ENCODE data around the gene ABCA9.

DNA sequence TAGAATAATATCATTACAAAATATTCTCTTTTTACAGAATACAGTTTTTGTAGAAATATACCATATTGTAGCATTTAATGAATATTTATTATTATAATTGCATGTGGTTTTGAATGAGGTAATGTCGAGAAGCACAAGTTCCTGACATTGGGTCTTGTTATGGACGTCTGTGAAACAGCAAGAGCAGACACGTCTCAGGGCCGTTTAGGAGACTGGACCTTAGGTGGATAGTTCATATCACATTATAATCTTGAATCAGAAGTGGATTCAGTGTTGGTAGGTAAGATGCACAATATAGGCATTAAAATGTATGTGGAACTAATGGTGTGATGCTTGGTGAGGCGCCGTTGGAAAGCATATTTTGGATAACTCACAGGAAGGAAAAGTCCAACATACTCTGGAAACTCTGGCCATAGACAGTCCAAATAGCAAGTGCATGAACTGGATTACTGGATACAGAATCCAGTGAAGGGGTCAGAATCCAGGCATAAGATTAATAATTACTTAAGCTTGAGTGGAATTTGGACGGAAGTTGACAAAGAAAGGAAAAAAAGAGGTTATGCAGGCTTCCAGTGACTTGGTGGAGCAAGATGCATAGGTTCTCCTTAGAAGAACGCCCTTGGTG is 122.7 kb downstream of the ABCA9 start:
- TF ChIP-seq POLR2AphosphoS5 (IDR thresholded peaks at IDR 0.05; ENCODE audit: borderline replicate concordance, low read depth, low read length): no peak
- no peak for TF ChIP-seq EZH2 (IDR thresholded peaks at IDR 0.05)

Measured in SK-N-MC (cell line).